ENCODE measurements around the gene IQCK.
"Not testable (repeated sequence)": the region's sequence is repeated elsewhere in the genome, so short reads cannot be mapped to it uniquely, and the experiment has no call there.

IQCK gene, protein sequence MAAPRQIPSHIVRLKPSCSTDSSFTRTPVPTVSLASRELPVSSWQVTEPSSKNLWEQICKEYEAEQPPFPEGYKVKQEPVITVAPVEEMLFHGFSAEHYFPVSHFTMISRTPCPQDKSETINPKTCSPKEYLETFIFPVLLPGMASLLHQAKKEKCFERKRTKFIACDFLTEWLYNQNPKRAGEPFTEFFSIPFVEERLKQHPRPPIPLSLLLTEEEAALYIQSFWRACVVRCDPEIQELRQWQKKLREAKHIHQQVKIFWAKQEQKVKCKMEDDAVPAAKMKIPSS

GRCh38 chr16:19717741-19718623, at the start of gene IQCK, which contains the start of gene KNOP1:
Gene IQCK (plus strand): TSS chr16:19718271. CDS start chr16:19718307, 36 bp downstream.
Gene KNOP1 (minus strand): TSS chr16:19718227. CDS start chr16:19715035, 3,192 bp downstream.
- peak; percentile 81 for DNase-seq

- DNase-seq, result no peak
Measured at GRCh38 chr16:19672378-19672777, 45.7 kb upstream of the IQCK start.

DNA sequence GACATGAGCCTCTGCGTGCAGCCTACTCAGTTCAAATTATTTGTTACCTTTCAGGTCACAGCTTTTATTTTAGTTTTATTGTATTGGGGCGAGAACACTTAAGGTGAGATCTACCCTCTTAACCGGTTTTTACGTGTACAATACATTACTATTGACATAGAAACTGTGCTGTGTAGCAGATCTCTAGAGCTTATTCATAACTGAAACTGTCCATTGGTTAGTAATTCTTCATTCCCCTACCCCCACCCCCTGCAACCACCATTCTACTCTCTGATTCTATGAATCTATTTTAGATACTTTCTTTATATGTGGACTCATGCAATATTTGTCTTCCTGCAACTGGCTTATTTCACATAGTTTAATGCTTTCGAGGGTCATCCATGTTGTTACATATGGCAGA, 43.6 kb upstream of the IQCK start:
- DNase-seq, result no peak

DNA sequence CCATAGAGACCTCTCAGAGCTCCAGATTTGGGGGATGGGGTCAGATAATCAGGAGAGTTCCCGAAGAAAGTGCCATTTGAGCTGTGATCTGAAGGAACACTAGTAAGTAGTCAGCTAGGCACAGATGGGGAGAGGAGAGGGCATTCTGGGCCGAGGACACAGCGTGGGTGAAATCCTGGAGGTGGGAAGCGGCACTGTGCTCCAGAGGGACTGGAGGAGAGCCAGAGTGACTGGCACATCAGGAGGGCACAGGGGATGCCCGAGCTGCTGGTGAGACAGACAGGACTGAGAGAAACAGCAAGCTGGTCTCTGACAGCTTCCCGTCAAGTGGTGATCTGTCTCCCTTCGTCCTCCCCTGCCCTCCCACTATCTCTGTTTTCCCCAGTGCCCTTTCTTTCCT, 40.7 kb upstream of the IQCK start:
- DNase-seq, result no peak

GRCh38 chr16:19678804-19679203, 39.3 kb upstream of the IQCK start:
- DNase-seq, result no peak

DNA sequence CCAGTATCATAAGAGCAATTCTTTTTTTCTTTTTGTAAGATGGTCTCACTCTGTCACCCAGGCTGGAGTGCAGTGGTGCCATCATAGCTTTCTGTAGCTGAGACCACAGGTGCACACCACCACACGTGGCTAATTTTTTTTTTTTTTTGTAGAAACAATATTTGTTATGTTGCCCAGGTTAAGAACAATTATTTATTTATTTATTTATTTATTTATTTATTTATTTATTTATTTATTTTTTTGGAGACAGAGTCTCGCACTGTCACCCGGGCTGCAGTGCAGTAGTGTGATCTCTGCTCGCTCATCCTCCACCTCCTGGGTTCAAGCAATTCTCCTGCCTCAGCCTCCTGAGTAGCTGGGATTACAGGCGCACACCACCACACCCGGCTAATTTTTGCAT, 38.8 kb upstream of the IQCK start:
- not testable (repeated sequence) for DNase-seq

GRCh38 chr16:19680881-19681340, 37.2 kb upstream of the IQCK start:
- DNase-seq, result no peak

GRCh38 chr16:19681637-19682036, 36.4 kb upstream of the IQCK start:
- no peak for DNase-seq

GRCh38 chr16:19683453-19684236, 34.4 kb upstream of the IQCK start:
- DNase-seq, result no peak

GRCh38 chr16:19685176-19685575, 32.9 kb upstream of the IQCK start:
- no peak for DNase-seq

- DNase-seq, result no peak
Measured at GRCh38 chr16:19687279-19687678, 30.8 kb upstream of the IQCK start.

- DNase-seq, result no peak
Measured at GRCh38 chr16:19688396-19689024, 29.6 kb upstream of the IQCK start.

- no peak for DNase-seq
Measured at GRCh38 chr16:19689342-19689741, 28.7 kb upstream of the IQCK start.

- DNase-seq, result no peak
Measured at GRCh38 chr16:19690196-19690595, 27.9 kb upstream of the IQCK start.

GRCh38 chr16:19691161-19691711, 26.8 kb upstream of the IQCK start:
- DNase-seq, result no peak

- DNase-seq, result no peak
Measured at GRCh38 chr16:19694989-19695388, 23.1 kb upstream of the IQCK start.

GRCh38 chr16:19696328-19696727, 21.7 kb upstream of the IQCK start:
- peak; percentile 48 for DNase-seq

GRCh38 chr16:19696961-19697360, 21.1 kb upstream of the IQCK start:
- DNase-seq, result no peak

DNA sequence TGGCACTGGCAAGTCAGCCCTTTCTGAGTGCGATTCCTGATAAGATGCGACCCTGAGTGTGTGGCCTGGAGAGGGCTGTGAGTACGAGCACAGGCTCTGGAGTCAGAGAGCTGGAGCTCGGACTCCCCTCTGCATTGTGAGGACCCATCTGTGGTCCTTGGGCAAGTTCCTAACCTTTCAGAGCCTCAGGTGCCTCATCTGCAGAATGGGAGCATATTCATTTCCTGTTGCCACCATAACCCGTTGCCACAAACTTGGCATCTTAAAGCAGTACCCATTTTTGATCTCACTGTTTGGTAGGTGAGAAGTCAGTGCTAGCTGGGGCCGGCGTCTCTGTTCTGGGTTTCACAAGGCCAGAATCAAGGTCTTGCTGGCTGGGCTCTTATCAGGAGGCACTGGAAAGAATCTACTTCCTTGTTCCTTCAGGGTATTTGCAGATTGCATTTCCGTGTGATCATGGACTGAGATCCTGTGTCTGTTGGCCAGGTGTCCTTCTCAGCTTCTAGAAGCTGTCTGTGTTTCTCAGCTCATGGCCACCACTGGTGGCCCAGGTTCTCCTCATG, 20.2 kb upstream of the IQCK start:
- no peak for DNase-seq

DNA sequence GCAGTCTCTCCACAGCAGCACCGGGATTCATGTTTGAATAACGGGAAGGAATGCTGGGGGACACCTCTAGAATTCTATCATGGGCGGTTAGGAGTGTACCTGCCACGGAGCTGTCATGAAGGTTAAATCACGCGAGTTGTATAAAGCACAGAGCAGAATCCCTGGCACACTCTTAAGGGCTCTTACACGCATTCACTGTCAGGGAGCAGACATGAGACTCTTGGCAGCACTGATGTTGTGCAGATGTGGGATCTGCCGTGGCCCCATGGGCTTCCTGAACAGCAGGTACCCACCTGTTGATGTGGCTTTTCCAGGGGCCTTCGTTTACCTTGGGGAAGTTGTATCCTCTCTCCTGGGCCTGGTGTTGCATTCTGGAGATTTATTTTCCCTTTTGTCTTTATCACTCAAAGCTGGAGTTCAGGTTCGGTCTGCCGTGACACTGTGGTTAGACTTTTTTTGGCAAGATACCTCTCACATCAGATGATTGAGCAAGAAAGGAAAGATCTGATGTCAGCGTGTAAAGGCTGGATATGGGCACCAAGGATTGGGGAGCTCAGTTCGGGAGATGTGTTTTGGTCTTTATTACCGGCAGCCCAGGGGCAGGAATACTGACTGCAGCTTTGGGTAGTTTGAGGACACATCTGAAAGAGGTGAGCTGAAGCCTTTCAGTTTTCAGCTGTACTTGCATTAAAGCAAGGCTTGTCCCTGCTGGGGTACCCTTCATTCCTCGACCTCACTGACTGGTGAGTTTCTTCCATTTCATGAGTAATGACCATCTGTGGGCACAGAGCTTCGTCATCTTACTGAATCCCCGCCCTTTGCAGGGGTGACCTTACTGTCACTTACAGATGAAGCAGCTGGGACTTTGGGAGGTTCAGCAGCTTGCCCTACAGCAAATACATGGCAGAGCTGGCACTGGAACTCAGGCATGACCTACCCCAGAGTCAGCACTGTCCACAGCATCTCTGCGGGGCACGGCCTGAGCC, 19.3 kb upstream of the IQCK start:
- no peak for DNase-seq

DNA sequence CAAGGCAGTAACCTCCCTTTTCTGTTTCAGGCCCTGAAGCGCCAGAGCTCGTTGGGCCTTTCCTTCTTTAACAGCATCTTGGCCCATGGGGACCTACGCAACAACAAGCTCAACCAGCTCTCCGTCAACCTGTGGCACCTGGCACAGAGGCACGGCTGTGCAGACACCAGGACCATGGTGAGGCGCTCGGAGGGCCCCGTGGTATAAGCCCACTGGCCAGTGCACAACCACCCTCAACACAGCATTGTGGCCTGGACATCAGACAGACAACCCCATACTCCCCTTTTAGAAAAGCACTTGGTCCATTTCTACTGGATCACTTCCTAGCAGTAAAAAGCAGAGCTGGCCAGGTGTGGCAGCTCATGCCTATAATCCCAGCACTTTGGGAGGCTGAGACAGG, 18.6 kb upstream of the IQCK start:
- no peak for DNase-seq

Measured in activated CD4-positive, alpha-beta T cell treated with anti-CD3 and anti-CD28 coated beads for 1 hour (primary cell).